GM21360 (cell line): Measurements from ENCODE around the gene DELE1.
"Not testable (repeated sequence)": the region's sequence is repeated elsewhere in the genome, so short reads cannot be mapped to it uniquely, and the experiment has no call there.

Experiments
- ATAC-seq: cut with Tn5 transposase; IDR thresholded peaks from one replicate; pipeline ENCODE4 v1.9.1; 2021; ENCODE audit warnings: mild to moderate bottlenecking, moderate library complexity; ENCODE audit not compliant: unreplicated experiment

DELE1 gene

DNA sequence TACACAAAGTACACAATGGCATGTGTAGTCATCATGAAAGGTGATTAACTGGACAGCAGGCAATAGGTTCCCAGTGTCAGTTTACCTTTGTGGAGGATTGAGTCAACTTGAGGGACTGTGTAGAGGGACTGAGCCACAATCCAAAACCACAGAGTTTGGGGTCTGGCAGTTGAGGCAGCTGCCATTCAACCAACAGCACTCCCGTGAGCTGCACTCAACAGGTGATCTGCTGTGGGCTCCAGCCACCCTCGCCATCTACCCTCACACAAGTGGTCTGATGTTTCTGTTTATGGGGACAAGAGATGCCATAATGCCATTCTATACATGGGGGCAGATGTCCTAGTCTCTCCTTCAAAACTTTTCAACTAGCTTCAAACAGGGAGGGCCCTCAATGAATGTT lies 2.9 kb upstream of the DELE1 start:
- no peak for ATAC-seq

GRCh38 chr5:141922827-141923447 lies 734 bp upstream of the DELE1 start:
- not testable (repeated sequence) for ATAC-seq

DNA sequence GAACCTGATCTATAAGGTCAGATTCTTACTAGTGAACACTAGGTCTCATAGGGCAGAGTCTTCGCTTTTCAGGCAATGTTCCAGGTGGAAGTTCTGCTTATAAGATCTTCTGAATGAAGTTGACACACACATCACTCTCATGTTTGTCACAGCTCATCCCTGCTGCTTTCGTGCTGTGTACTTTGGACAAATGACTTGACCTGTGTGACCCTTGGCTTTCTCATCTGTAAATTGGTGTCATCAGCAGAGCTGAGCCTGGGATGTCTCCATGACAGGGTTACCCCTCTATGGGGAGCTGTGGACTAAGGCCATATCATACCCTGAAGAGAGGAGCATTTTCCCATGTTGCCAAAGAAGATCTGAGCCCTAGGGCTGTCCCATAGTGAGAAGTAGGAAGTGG lies 2.8 kb downstream of the DELE1 start:
- ATAC-seq, result no peak

DNA sequence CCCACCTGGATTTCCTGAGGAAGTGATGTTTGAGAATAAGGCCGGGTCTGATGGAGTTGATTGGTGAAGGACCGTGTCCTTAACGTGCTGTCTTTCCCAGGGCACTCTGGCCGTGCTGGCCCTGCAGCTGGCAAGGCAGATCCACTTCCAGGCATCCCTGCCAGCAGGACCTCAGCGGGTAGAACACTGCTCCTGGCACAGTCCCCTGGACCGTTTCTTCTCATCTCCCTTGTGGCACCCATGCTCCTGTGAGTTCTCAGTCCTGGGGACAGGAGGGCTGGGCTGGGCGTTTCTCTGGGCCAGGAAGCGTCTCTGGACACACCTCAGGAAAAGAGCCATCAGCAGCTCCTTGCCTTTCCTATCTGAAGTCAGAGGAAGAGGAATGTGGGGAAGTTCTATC lies 4.4 kb downstream of the DELE1 start:
- ATAC-seq, result no peak

GRCh38 chr5:141929398-141930058 lies 5.9 kb downstream of the DELE1 start:
- ATAC-seq, result no peak

- no peak for ATAC-seq
Measured at GRCh38 chr5:141931694-141932093, 8.0 kb downstream of the DELE1 start.

GRCh38 chr5:141933151-141933550 lies 9.5 kb downstream of the DELE1 start:
- ATAC-seq, result no peak

DNA sequence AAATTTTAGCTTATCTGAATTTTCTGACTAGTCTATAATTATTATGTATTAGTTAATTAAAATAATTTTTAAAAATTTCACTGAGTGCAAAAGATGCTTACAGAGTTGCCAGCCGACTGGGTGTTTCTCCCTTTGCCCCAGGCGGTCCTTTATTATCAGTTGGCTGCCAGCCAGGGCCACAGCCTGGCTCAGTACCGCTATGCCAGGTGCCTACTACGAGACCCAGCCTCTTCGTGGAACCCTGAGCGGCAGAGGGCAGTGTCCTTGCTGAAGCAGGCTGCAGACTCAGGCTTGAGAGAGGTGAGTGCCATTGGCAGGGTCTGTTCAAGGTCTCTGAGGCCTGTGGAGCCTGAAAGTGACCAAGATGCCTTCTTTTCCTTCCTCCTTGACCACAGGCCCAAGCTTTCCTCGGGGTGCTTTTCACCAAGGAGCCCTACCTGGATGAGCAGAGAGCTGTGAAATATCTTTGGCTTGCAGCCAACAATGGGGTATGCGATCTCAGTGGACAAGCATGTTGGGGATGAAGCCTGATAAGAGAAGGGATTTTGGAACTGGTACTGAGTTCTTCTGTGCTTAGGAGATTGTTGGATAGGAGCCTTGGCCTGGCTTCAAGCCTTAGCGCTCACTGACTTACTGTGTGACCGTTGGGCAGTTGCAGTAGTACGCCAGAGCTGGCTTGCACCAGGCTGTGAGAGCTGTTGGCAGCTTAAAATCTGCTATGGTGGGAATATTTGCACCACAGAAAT lies 10.6 kb downstream of the DELE1 start:
- ATAC-seq, result no peak

- no peak for ATAC-seq
Measured at GRCh38 chr5:141935538-141935937, 11.9 kb downstream of the DELE1 start.

DNA sequence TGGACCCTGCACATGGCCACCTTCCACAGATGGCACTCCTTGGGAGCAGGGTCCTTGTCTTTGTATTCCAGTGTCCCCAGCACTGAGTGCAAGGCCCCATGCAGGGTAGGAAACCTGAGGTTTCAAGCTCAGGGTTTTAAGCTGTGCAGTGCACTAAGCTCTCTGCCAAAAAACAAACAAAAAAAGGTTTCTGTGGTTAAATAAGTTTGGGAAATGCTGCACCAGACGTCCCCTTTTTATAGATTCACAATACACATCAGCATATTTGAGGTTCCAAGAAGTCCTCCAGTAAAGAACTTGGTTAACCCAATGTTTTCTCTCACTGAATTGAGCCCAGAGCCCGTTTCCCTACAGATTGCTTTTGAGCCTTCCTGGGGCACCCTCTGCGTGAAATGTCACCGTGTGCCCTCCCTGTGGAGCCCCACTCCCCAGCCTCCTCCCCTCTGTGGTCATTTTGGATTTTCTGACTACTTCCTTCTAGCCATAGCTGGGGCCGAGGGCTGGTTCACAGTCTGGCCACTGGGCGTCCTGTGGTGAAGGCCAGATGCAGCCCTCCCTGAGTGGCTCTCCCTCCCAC lies 17.1 kb downstream of the DELE1 start:
- ATAC-seq, result no peak

GRCh38 chr5:141941307-141941706 lies 17.6 kb downstream of the DELE1 start:
- ATAC-seq, result no peak

- ATAC-seq, result no peak
Measured at GRCh38 chr5:141941779-141942178, 18.1 kb downstream of the DELE1 start.

- no peak for ATAC-seq
Measured at GRCh38 chr5:141942185-141942857, 18.6 kb downstream of the DELE1 start.

GRCh38 chr5:141944076-141944475 lies 20.4 kb downstream of the DELE1 start:
- no peak for ATAC-seq

GRCh38 chr5:141945511-141946051 lies 21.9 kb downstream of the DELE1 start:
- no peak for ATAC-seq

DNA sequence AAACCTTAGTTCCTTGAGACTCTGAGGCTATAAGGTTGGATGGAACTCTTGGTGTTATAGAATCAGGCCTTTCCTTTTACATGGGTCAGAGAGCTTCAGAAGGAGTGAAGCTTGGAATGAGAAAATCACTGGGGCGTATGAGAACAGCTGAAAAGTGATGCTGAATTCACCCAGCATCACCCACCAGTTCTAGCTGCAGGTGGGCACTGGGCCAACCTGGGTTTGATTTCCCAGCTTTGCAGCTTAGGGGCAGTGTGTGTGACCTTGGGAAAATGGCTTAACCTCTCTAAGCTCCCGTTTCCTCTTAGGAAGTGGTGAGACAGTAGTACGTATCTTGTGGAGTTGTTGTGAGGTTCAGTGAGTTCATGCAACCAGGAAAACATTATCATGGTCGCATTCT lies 23.6 kb downstream of the DELE1 start:
- no peak for ATAC-seq

DNA sequence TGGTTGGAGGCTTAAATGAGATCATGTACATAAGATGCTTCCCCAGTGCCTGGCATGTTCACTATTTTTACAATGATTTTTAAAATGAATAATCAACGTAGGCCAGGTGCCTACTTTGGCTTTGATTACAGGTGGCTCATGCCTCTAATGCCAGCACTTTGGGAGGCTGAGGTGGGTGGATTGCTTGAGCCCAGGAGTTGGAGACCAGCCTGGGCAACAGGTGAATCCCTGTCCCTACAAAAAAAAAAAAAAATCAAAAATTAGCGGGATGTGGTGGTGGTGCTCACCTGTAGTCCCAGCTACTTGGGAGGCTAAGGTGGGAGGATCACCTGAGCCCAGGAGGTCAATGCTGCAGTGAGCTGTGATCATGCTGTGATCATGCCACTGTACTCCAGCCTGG lies 25.1 kb downstream of the DELE1 start:
- ATAC-seq, result no peak

DNA sequence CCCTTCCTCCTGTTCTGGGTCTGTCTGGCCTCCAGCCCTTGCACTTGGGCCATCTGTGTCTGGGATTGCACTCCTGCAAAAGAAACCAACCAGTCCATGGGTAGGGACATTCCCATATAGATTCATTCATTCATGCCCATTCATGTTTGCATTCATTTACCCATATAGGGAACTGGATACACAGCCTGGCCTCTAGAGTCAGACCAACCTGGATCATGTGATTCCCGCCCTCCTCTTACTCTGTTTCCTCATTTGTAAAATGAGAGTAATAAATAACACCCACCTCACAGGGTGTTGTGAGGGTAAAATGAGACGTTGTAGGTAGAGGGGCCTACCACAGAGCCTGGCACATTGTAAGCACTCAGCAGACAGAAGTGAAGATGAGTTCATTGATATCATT lies 25.8 kb downstream of the DELE1 start:
- ATAC-seq, result no peak

DNA sequence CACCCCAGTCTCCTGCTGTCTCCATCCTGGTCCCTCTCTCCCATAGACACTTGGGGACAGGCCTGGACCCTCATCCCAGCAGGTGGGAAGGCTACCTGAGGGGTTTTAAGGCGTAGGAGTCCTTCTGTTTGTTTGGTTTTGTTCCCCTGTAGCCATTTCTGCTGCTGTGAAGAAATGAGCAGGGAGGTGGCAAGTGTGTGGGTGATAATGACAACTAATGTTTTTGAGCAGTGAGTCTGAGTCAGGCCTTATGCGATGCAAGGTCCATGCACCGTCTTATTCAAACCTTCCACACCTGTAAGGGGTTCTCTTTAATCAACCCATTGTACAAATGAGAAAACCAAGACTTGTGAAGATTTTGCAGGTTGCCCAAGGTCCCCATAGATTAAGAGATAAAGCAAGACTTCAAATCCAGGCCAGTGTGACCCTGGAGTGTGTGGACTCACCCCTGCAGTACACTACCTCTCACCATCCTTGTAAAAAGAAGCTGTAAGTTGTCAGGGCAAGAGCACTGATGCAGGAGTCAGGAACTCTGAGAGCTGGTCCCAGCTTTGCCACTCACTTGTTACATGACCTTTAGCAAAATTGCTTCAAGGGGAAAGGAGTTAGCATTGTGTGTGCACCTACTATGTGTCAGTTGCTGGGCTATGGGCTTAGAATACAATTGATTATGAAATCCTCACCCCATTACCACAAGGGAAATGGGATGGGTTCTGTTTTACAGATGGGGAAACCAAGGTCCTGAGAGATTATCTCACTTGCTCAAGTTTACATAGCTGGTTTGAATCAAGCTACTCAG lies 26.7 kb downstream of the DELE1 start:
- ATAC-seq, result no peak

GRCh38 chr5:141951332-141951781 lies 27.7 kb downstream of the DELE1 start:
- ATAC-seq, result peak; percentile 76
